ENCODE data around the gene MAP3K4.

The MAP3K4 gene

DNA sequence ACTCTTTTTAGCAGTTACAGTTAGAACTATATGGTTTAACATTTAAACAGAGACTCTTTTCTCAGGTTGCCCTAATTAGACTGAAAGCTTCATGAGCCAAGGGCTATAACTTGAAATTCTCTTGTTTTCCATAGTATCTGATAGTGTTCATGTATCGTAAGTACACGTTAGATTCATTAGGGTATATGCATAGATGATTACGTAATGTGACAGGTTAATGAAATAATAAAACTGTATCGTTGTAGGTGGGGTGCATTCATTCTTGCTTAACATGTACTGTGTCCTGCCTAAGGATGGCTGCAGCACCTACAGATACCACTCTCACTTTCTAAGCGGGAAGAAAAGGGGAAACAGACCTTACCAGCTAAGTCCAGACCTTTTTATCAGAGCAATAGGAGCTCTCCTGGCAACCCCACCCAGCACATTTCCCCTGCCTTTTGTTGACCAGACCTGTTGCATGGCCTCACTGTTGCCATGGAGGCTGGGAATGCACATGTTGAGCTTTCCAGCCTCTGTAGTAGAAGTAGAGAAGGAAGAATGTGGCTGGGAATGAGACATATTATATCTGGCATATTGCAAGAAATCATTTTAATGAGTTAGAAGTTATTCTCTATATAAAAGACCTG lies 83.0 kb downstream of the MAP3K4 start:
- DNase-seq (ENCODE audit: low read depth) = no peak
- TF ChIP-seq, protein P1, sequence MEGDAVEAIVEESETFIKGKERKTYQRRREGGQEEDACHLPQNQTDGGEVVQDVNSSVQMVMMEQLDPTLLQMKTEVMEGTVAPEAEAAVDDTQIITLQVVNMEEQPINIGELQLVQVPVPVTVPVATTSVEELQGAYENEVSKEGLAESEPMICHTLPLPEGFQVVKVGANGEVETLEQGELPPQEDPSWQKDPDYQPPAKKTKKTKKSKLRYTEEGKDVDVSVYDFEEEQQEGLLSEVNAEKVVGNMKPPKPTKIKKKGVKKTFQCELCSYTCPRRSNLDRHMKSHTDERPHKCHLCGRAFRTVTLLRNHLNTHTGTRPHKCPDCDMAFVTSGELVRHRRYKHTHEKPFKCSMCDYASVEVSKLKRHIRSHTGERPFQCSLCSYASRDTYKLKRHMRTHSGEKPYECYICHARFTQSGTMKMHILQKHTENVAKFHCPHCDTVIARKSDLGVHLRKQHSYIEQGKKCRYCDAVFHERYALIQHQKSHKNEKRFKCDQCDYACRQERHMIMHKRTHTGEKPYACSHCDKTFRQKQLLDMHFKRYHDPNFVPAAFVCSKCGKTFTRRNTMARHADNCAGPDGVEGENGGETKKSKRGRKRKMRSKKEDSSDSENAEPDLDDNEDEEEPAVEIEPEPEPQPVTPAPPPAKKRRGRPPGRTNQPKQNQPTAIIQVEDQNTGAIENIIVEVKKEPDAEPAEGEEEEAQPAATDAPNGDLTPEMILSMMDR (IDR thresholded peaks at IDR 0.05; ENCODE audit: insufficient read depth, low read depth, low read length, missing control alignments) = no peak
- H3K4me3 ChIP-seq (ENCODE audit: low read depth, low read length) = no peak overlapping the region

DNA sequence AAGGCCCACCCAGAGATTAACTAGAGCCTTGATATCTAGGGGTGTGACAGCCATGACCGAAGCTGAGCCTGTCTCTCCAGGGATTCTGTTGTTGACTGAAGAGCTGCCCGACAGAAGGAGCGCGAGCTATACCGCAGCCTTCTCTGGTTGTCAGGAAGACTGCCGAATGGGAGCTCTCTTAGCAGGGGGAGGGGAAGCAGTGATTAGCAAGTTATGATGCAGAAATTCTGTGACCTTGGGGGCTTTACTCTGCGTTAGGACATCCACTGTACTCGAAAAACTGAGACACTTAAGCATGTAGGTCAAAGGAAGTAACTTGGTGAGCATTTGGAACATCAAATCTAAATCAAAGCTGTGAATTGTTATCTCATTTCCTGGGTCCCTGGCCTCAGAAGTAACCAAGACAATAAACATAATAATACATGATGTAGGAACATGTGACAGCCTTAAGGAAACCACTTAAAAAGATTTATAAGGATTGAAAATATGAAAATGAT lies 84.7 kb downstream of the MAP3K4 start:
- DNase-seq (ENCODE audit: low read depth) = no peak
- no peak overlapping the region for H3K4me3 ChIP-seq (ENCODE audit: low read depth, low read length)
- TF ChIP-seq, protein P1 (IDR thresholded peaks at IDR 0.05; ENCODE audit: insufficient read depth, low read depth, low read length, missing control alignments) = no peak

GRCh38 chr6:161079566-161080262 lies 88.1 kb downstream of the MAP3K4 start:
- TF ChIP-seq, protein P1 (IDR thresholded peaks at IDR 0.05; ENCODE audit: insufficient read depth, low read depth, low read length, missing control alignments) = no peak
- H3K4me3 ChIP-seq (ENCODE audit: low read depth, low read length) = no peak overlapping the region
- DNase-seq (ENCODE audit: low read depth) = no peak

DNA sequence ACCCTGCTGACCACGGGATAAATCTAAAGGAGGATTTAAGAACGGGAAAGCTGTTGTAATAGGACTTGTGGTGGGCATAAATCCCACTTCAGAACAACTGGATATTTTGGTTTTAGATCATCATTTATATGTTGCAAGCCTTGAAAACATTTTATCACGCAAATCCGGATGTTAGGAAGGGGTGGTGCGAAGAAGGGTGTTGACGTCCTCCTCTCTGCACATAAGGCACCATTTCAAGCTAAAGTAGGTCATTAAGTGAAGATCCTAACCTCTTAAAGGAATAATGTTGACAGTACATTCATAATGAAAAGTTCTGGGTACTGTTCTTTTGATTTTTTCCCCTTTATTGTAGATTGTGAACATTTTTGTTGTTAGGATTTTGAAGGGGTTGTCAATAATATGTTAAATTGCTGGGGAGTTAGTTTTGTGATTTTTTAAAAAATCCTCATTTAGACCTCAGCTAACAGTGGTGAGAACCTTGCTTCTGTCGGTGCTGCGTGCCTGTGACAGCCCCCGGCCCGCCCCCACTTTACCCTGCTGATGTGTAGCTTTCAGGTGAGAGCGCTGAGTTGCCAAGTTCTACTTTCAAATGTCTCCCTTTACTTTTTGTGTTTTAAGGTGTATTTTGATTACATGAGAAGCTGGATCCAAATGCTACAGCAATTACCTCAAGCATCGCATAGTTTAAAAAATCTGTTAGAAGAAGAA lies 88.8 kb downstream of the MAP3K4 start:
- TF ChIP-seq, protein P1 (IDR thresholded peaks at IDR 0.05; ENCODE audit: insufficient read depth, low read depth, low read length, missing control alignments) = no peak
- H3K4me3 ChIP-seq (ENCODE audit: low read depth, low read length) = no peak overlapping the region
- DNase-seq (ENCODE audit: low read depth) = no peak

GRCh38 chr6:161082215-161082614 lies 90.6 kb downstream of the MAP3K4 start:
- TF ChIP-seq, protein P1 (IDR thresholded peaks at IDR 0.05; ENCODE audit: insufficient read depth, low read depth, low read length, missing control alignments) = no peak
- no peak for DNase-seq (ENCODE audit: low read depth)
- H3K4me3 ChIP-seq (ENCODE audit: low read depth, low read length) = no peak overlapping the region

GRCh38 chr6:161085246-161085645 lies 93.7 kb downstream of the MAP3K4 start:
- H3K4me3 ChIP-seq (ENCODE audit: low read depth, low read length) = no peak overlapping the region
- DNase-seq (ENCODE audit: low read depth) = no peak
- TF ChIP-seq, protein P1 (IDR thresholded peaks at IDR 0.05; ENCODE audit: insufficient read depth, low read depth, low read length, missing control alignments) = no peak

All from GM12865 (cell line).